Thyroid gland (tissue), 4 donors: ENCODE data around the gene DGKB. TPM values are rescaled to one million over a fixed set of nuclear protein-coding genes. Genes with fewer than 3 reads are reported as not detected.

Source experiments
- DNase-seq, 2 donors: peaks; one replicate each; pipeline ENCODE4 v3.0.0-alpha.2; 2019
- H3K27ac ChIP-seq, 3 donors: fragments of 200-600 bp; sonication (generic); 1 replicate in 2 of 3; 2 replicates in 1 of 3; pipeline ENCODE4 v1.5.1; 2016 to 2019; ENCODE audit warnings: mild to moderate bottlenecking in 1 of 3, moderate library complexity in 1 of 3
- H3K27me3 ChIP-seq: fragments of 200-600 bp; sonication (generic); one replicate; pipeline ENCODE4 v1.5.1; 2019
- H3K36me3 ChIP-seq, 2 donors: fragments of 200-600 bp; sonication (generic); one replicate each; pipeline ENCODE4 v1.5.1; 2016 to 2019
- H3K4me1 ChIP-seq, 2 donors: fragments of 200-600 bp; sonication (generic); one replicate each; pipeline ENCODE4 v1.5.1; 2017 to 2019
- H3K4me3 ChIP-seq, 3 donors: fragments of 200-600 bp; sonication (generic); replicated peaks in 1 of 3; 1 replicate in 2 of 3; 2 replicates in 1 of 3; pipeline ENCODE4 v1.5.1; 2016; ENCODE audit warnings: mild to moderate bottlenecking in 1 of 3
- H3K9me3 ChIP-seq: fragments of 200-600 bp; sonication (generic); one replicate; pipeline ENCODE4 v1.5.1; 2017
- CTCF ChIP-seq, 6 experiments: fragments of 200-600 bp in 3 of 6; fragments of 450-650 bp in 3 of 6; sonication (generic) in 3 of 6; IDR thresholded peaks; one replicate each; pipeline ENCODE4 v1.5.1; 2016 to 2019; ENCODE audit warnings: antibody characterized with exemption in 6 of 6, mild to moderate bottlenecking in 2 of 6, inconsistent platforms in 1 of 6, moderate library complexity in 1 of 6
- POLR2A ChIP-seq, 2 donors: fragments of 450-650 bp; IDR thresholded peaks; one replicate each; pipeline ENCODE4 v1.6.1; 2017; ENCODE audit warnings: antibody characterized with exemption in 2 of 2, mild to moderate bottlenecking in 2 of 2, moderate library complexity in 1 of 2
- WGBS, 2 donors: methylation state at CpG; one replicate each; pipeline ENCODE4 v1.1.5; 2017; 5-methylcytosine and 5-hydroxymethylcytosine counted together
- intact Hi-C: fragments of 100-400 bp; cut with DNase I; formaldehyde crosslinking; loops from one replicate; pipeline ENCODE4 v1.15.1; 2023
- total RNA-seq, 4 donors: library from RNA; depleted of rRNA; stranded (reverse); fragments of >200 nt; gene quantifications; one replicate each; pipeline ENCODE4 v1.2.3, GENCODE V29; 2016

Gene DGKB
- total RNA-seq, 4 donors from 2014 or later, result 0.11 to 2.1 (median 0.49) TPM; not detected in 1

DNA sequence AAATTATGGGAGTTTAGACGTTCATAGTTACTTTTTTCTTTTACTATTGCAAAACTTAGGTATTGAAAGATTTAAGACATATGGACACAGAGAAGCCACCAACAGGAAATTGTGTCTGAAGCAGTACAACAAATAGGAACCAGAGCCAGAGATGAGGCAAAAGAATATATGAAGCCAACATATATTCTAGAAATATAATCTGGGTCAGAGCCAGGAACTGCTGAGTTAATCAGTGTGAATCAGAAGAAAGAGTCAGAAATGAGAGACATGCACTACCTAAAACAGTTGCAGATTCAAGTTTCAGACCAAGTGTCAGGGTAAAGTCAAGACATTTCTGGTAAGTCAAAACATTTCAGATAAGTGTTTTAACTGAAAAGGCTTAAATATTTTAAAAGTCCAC lies 67.7 kb downstream of the DGKB start:
- H3K4me3 ChIP-seq, result no peak overlapping the region
- TF ChIP-seq POLR2A (IDR thresholded peaks at IDR 0.05) (no peak), CTCF (IDR thresholded peaks at IDR 0.05) (no peak)
- no peak for DNase-seq
- 67 to 77% methylated on average over 1 of the region's 1 CpG for WGBS, 2 donors
- H3K9me3 ChIP-seq, result no peaks in the 10 kb centered on the region
- no peaks in the 10 kb centered on the region for H3K4me1 ChIP-seq
- H3K36me3 ChIP-seq, result no peaks in the 10 kb centered on the region
- H3K27me3 ChIP-seq, result no peaks in the 10 kb centered on the region
- intact Hi-C loops, result no loop called here
- no peak overlapping the region for H3K27ac ChIP-seq

DNA sequence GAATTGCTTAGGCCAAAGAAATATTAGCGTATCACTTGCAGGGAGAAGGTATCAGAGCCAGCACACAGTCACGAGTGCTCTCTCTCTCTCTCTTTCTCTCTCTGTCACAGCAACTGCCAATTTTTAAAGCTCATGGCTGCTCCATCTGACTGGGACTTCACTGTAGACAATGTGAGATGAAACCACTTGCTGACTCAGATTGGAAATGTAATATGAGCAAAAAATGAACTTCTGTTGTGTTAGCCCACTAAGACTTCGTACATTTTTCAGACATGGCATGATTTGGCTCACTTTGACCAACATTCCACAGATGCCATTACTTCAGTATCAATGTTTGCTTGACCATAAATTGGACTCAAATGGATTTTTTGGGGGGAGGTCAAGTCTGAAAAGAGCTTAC lies 68.1 kb downstream of the DGKB start:
- 73 to 78% methylated on average over 3 of the region's 3 CpGs for WGBS, 2 donors
- Histone ChIP-seq H3K27me3 (no peaks in the 10 kb centered on the region), H3K4me3 (no peak overlapping the region), H3K9me3 (no peaks in the 10 kb centered on the region), H3K36me3 (no peaks in the 10 kb centered on the region), H3K27ac (no peak overlapping the region), H3K4me1 (no peaks in the 10 kb centered on the region)
- DNase-seq, result no peak
- intact Hi-C loops, result no loop called here
- TF ChIP-seq CTCF (IDR thresholded peaks at IDR 0.05) (no peak), POLR2A (IDR thresholded peaks at IDR 0.05) (no peak)

GRCh38 chr7:14833707-14834106 lies 68.8 kb downstream of the DGKB start:
- no peaks in the 10 kb centered on the region for H3K4me1 ChIP-seq
- intact Hi-C loops, result no loop called here
- TF ChIP-seq POLR2A (IDR thresholded peaks at IDR 0.05), result no peak
- TF ChIP-seq CTCF (IDR thresholded peaks at IDR 0.05), result no peak
- no peaks in the 10 kb centered on the region for H3K9me3 ChIP-seq
- H3K27me3 ChIP-seq, result no peaks in the 10 kb centered on the region
- no peak for DNase-seq
- no peak overlapping the region for H3K27ac ChIP-seq
- H3K36me3 ChIP-seq, result no peaks in the 10 kb centered on the region
- WGBS, 2 donors, result 93% methylated on average over 3 of the region's 3 CpGs
- no peak overlapping the region for H3K4me3 ChIP-seq

GRCh38 chr7:14828053-14828452 lies 74.5 kb downstream of the DGKB start:
- WGBS, 2 donors, result 93 to 94% methylated on average over 2 of the region's 2 CpGs
- no peak for TF ChIP-seq CTCF (IDR thresholded peaks at IDR 0.05)
- no peak for TF ChIP-seq POLR2A (IDR thresholded peaks at IDR 0.05)

GRCh38 chr7:14826426-14826825 lies 76.1 kb downstream of the DGKB start:
- Histone ChIP-seq H3K36me3 (no peaks in the 10 kb centered on the region), H3K4me1 (no peaks in the 10 kb centered on the region), H3K27me3 (no peaks in the 10 kb centered on the region), H3K27ac (no peak overlapping the region), H3K4me3 (no peak overlapping the region), H3K9me3 (no peaks in the 10 kb centered on the region)
- intact Hi-C loops, result no loop called here
- 92 to 94% methylated on average over 1 of the region's 1 CpG for WGBS, 2 donors
- TF ChIP-seq CTCF (IDR thresholded peaks at IDR 0.05) (no peak), POLR2A (IDR thresholded peaks at IDR 0.05) (no peak)
- DNase-seq, result no peak

More at GRCh38 chr7:14828053-14828452, 74.5 kb downstream of the DGKB start:
- DNase-seq, result no peak
- Histone ChIP-seq H3K9me3 (no peaks in the 10 kb centered on the region), H3K4me1 (no peaks in the 10 kb centered on the region), H3K4me3 (no peak overlapping the region), H3K36me3 (no peaks in the 10 kb centered on the region), H3K27me3 (no peaks in the 10 kb centered on the region), H3K27ac (no peak overlapping the region)
- intact Hi-C loops, result no loop called here
